ENCODE measurements around the gene COG5.

Gene COG5

DNA sequence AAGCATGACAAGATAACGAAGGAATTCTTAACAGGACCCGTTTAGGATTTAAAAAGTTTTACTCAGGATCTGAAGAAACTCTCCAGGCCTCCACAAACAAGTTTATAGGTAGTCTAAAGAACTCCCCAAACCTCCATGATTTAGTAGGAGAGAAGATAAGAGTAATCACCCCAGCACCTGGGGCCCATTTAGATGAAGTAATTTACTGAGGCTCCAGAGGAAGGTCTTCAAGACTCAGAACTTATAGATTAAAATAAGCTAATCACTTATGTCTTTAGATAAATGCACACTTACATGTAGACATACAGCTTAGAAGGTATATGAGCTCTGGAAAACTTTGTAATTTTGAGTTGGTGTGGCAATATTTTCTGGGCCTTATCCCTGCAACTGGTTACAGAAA, 271.1 kb downstream of the COG5 start:
- H3K27ac ChIP-seq (ENCODE audit: low read length): no peak overlapping the region
- peaks cover 4 to 13% of the 10 kb centered on the region in 2 donors for H3K36me3 ChIP-seq (ENCODE audit: control insufficient read depth in 1 of 2, insufficient read depth in 2 of 2, low read length in 2 of 2)
- H3K4me1 ChIP-seq (ENCODE audit: control insufficient read depth in 1 of 2, insufficient read depth in 2 of 2, low read length in 2 of 2): no peaks in the 10 kb centered on the region
- H3K4me3 ChIP-seq (ENCODE audit: low read depth in 1 of 2, low read length in 2 of 2): no peak overlapping the region
- no peaks in the 10 kb centered on the region for H3K9me3 ChIP-seq (ENCODE audit: control insufficient read depth in 1 of 2, low read length in 2 of 2)
- H3K27me3 ChIP-seq (ENCODE audit: low read depth, low read length): no peaks in the 10 kb centered on the region

DNA sequence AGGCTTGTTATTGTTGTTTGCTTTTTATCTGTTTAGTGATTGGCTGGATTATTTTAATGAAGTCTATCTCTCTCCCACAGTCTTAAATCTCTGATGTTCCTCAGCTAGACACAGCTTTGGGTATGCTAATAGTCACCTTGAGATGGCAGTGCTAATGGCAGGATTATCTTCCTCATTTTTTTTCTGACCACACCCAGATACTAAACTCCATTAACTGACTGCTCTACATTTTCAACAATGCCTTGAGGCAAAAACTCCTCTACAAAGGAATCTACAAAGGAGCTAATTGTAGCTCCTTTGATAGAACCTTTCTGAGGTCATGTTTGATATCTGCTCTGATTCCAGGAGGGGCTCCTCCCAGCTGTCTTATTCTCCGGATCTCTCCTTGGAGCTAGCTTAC, 272.3 kb downstream of the COG5 start:
- Histone ChIP-seq H3K4me3 (ENCODE audit: low read depth in 1 of 2, low read length in 2 of 2) (no peak overlapping the region), H3K27ac (ENCODE audit: low read length) (no peak overlapping the region), H3K9me3 (ENCODE audit: control insufficient read depth in 1 of 2, low read length in 2 of 2) (no peaks in the 10 kb centered on the region), H3K36me3 (ENCODE audit: control insufficient read depth in 1 of 2, insufficient read depth in 2 of 2, low read length in 2 of 2) (peaks cover 4 to 11% of the 10 kb centered on the region in 2 donors), H3K4me1 (ENCODE audit: control insufficient read depth in 1 of 2, insufficient read depth in 2 of 2, low read length in 2 of 2) (peaks cover 0 to 4% of the 10 kb centered on the region in 2 donors), H3K27me3 (ENCODE audit: low read depth, low read length) (no peaks in the 10 kb centered on the region)

DNA sequence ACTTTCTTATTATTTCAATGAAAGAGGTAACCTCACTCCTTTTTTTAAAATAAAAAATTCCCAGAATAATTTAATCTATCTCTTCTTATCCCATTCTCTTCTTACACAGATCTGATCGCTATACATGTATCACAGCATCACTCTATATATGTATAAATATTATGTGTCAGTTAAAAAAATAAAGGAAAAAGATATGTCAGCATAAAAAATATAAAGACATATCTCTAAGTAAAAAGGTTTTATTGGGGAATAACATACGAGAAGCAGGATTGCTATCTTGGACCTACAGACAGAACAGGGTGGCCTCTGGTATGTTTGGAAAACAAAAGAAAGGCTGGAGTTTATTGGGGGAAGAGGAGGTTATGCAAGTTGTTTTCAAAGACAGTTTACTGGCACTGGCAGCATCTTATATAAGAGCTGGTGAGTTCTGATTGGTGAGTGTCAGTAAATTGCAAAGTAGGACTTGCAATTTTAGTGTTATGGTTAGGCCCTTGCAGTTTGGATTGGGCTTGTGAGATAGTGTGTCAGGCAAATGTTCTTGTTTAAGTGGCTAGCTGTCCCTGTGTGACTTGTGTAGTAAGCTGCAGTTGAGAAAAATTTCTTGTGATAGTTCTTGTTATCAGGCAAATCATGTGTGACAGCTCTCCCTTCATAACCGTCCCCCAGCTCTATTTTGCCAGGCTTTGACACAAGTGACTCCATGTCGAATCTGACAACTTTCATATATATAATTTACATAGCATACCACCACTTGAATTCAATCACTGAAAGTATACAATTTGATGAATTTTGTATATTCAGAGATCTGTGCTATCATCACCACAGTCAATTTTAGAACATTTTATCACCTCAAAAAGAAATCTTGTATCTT, 276.7 kb downstream of the COG5 start:
- Histone ChIP-seq H3K4me3 (ENCODE audit: low read depth in 1 of 2, low read length in 2 of 2) (no peak overlapping the region), H3K36me3 (ENCODE audit: control insufficient read depth in 1 of 2, insufficient read depth in 2 of 2, low read length in 2 of 2) (peaks cover 5 to 7% of the 10 kb centered on the region in 2 donors), H3K27me3 (ENCODE audit: low read depth, low read length) (no peaks in the 10 kb centered on the region), H3K27ac (ENCODE audit: low read length) (no peak overlapping the region), H3K9me3 (ENCODE audit: control insufficient read depth in 1 of 2, low read length in 2 of 2) (no peaks in the 10 kb centered on the region), H3K4me1 (ENCODE audit: control insufficient read depth in 1 of 2, insufficient read depth in 2 of 2, low read length in 2 of 2) (peaks cover 0 to 4% of the 10 kb centered on the region in 2 donors)

GRCh38 chr7:107284911-107285479, 278.7 kb downstream of the COG5 start:
- H3K9me3 ChIP-seq (ENCODE audit: control insufficient read depth in 1 of 2, low read length in 2 of 2): no peaks in the 10 kb centered on the region
- no peaks in the 10 kb centered on the region for H3K27me3 ChIP-seq (ENCODE audit: low read depth, low read length)
- no peak overlapping the region for H3K27ac ChIP-seq (ENCODE audit: low read length)
- H3K36me3 ChIP-seq (ENCODE audit: control insufficient read depth in 1 of 2, insufficient read depth in 2 of 2, low read length in 2 of 2): peaks cover 0 to 7% of the 10 kb centered on the region in 2 donors
- no peak overlapping the region for H3K4me3 ChIP-seq (ENCODE audit: low read depth in 1 of 2, low read length in 2 of 2)
- H3K4me1 ChIP-seq (ENCODE audit: control insufficient read depth in 1 of 2, insufficient read depth in 2 of 2, low read length in 2 of 2): peaks cover 0 to 4% of the 10 kb centered on the region in 2 donors

GRCh38 chr7:107277331-107277730, 286.4 kb downstream of the COG5 start:
- no peaks in the 10 kb centered on the region for H3K4me1 ChIP-seq (ENCODE audit: control insufficient read depth in 1 of 2, insufficient read depth in 2 of 2, low read length in 2 of 2)
- no peaks in the 10 kb centered on the region for H3K27me3 ChIP-seq (ENCODE audit: low read depth, low read length)
- no peak overlapping the region for H3K27ac ChIP-seq (ENCODE audit: low read length)
- H3K4me3 ChIP-seq (ENCODE audit: low read depth in 1 of 2, low read length in 2 of 2): no peak overlapping the region
- no peaks in the 10 kb centered on the region for H3K9me3 ChIP-seq (ENCODE audit: control insufficient read depth in 1 of 2, low read length in 2 of 2)
- H3K36me3 ChIP-seq (ENCODE audit: control insufficient read depth in 1 of 2, insufficient read depth in 2 of 2, low read length in 2 of 2): peaks cover 3 to 4% of the 10 kb centered on the region in 2 donors

- Histone ChIP-seq H3K4me1 (ENCODE audit: control insufficient read depth in 1 of 2, insufficient read depth in 2 of 2, low read length in 2 of 2) (no peaks in the 10 kb centered on the region), H3K4me3 (ENCODE audit: low read depth in 1 of 2, low read length in 2 of 2) (no peak overlapping the region), H3K36me3 (ENCODE audit: control insufficient read depth in 1 of 2, insufficient read depth in 2 of 2, low read length in 2 of 2) (peaks cover 0 to 3% of the 10 kb centered on the region in 2 donors), H3K9me3 (ENCODE audit: control insufficient read depth in 1 of 2, low read length in 2 of 2) (no peaks in the 10 kb centered on the region), H3K27me3 (ENCODE audit: low read depth, low read length) (no peaks in the 10 kb centered on the region), H3K27ac (ENCODE audit: low read length) (no peak overlapping the region)
These were observed 287.4 kb downstream of the COG5 start for GRCh38 chr7:107276220-107276827.

- Histone ChIP-seq H3K4me1 (ENCODE audit: control insufficient read depth in 1 of 2, insufficient read depth in 2 of 2, low read length in 2 of 2) (no peaks in the 10 kb centered on the region), H3K4me3 (ENCODE audit: low read depth in 1 of 2, low read length in 2 of 2) (no peak overlapping the region), H3K27ac (ENCODE audit: low read length) (no peak overlapping the region), H3K36me3 (ENCODE audit: control insufficient read depth in 1 of 2, insufficient read depth in 2 of 2, low read length in 2 of 2) (peaks cover 0 to 3% of the 10 kb centered on the region in 2 donors), H3K9me3 (ENCODE audit: control insufficient read depth in 1 of 2, low read length in 2 of 2) (no peaks in the 10 kb centered on the region), H3K27me3 (ENCODE audit: low read depth, low read length) (no peaks in the 10 kb centered on the region)
These were observed 289.2 kb downstream of the COG5 start for GRCh38 chr7:107274506-107274905.

DNA sequence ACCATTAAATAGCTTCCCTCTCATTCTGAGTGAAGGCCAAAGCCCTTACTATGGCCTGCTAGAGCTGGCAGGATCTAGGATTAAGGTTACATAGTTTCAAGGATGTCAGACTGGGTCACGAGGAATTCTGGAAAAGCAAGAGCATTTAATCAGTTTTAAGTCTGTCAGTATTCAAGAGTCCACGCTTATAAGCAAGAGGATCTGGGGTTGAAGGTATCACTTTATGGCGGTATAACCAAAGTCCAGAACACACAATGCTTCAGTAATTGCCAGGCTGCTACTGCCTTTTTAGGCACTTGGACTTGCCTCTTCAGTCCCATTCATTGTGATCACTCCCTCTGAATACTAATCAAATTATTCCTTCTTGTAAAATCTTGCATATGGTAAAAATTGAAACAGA, 293.9 kb downstream of the COG5 start:
- Histone ChIP-seq H3K27ac (ENCODE audit: low read length) (no peak overlapping the region), H3K9me3 (ENCODE audit: control insufficient read depth in 1 of 2, low read length in 2 of 2) (no peaks in the 10 kb centered on the region), H3K36me3 (ENCODE audit: control insufficient read depth in 1 of 2, insufficient read depth in 2 of 2, low read length in 2 of 2) (peaks cover 0 to 3% of the 10 kb centered on the region in 2 donors), H3K4me3 (ENCODE audit: low read depth in 1 of 2, low read length in 2 of 2) (no peak overlapping the region), H3K27me3 (ENCODE audit: low read depth, low read length) (no peaks in the 10 kb centered on the region), H3K4me1 (ENCODE audit: control insufficient read depth in 1 of 2, insufficient read depth in 2 of 2, low read length in 2 of 2) (no peaks in the 10 kb centered on the region)

GRCh38 chr7:107268594-107268993, 295.1 kb downstream of the COG5 start:
- no peaks in the 10 kb centered on the region for H3K9me3 ChIP-seq (ENCODE audit: control insufficient read depth in 1 of 2, low read length in 2 of 2)
- H3K4me3 ChIP-seq (ENCODE audit: low read depth in 1 of 2, low read length in 2 of 2): no peak overlapping the region
- no peaks in the 10 kb centered on the region for H3K4me1 ChIP-seq (ENCODE audit: control insufficient read depth in 1 of 2, insufficient read depth in 2 of 2, low read length in 2 of 2)
- no peaks in the 10 kb centered on the region for H3K27me3 ChIP-seq (ENCODE audit: low read depth, low read length)
- H3K36me3 ChIP-seq (ENCODE audit: control insufficient read depth in 1 of 2, insufficient read depth in 2 of 2, low read length in 2 of 2): no peaks in the 10 kb centered on the region
- H3K27ac ChIP-seq (ENCODE audit: low read length): no peak overlapping the region

- Histone ChIP-seq H3K27me3 (ENCODE audit: low read depth, low read length) (no peaks in the 10 kb centered on the region), H3K27ac (ENCODE audit: low read length) (no peak overlapping the region)
These were observed 296.6 kb downstream of the COG5 start for GRCh38 chr7:107267138-107267537.

GRCh38 chr7:107264723-107265122, 299.0 kb downstream of the COG5 start:
- H3K36me3 ChIP-seq (ENCODE audit: control insufficient read depth in 1 of 2, insufficient read depth in 2 of 2, low read length in 2 of 2): no peaks in the 10 kb centered on the region
- H3K4me3 ChIP-seq (ENCODE audit: low read depth in 1 of 2, low read length in 2 of 2): no peak overlapping the region
- no peaks in the 10 kb centered on the region for H3K4me1 ChIP-seq (ENCODE audit: control insufficient read depth in 1 of 2, insufficient read depth in 2 of 2, low read length in 2 of 2)
- no peaks in the 10 kb centered on the region for H3K27me3 ChIP-seq (ENCODE audit: low read depth, low read length)
- no peaks in the 10 kb centered on the region for H3K9me3 ChIP-seq (ENCODE audit: control insufficient read depth in 1 of 2, low read length in 2 of 2)
- no peak overlapping the region for H3K27ac ChIP-seq (ENCODE audit: low read length)

More at GRCh38 chr7:107267138-107267537, 296.6 kb downstream of the COG5 start:
- Histone ChIP-seq H3K4me3 (ENCODE audit: low read depth in 1 of 2, low read length in 2 of 2) (no peak overlapping the region), H3K36me3 (ENCODE audit: control insufficient read depth in 1 of 2, insufficient read depth in 2 of 2, low read length in 2 of 2) (no peaks in the 10 kb centered on the region), H3K4me1 (ENCODE audit: control insufficient read depth in 1 of 2, insufficient read depth in 2 of 2, low read length in 2 of 2) (no peaks in the 10 kb centered on the region), H3K9me3 (ENCODE audit: control insufficient read depth in 1 of 2, low read length in 2 of 2) (no peaks in the 10 kb centered on the region)
